HL-60 (cell line): ENCODE data around the gene KCMF1.

Experiments
- DNase-seq, 2 experiments: peaks; one replicate each; pipeline ENCODE4 v3.0.0-alpha.2; 2010 to 2020; ENCODE audit warnings: low read depth in 1 of 2, low spot score in 1 of 2
- H3K27ac ChIP-seq: fragments of 250-450 bp; sonication (Bioruptor Pico); replicated peaks from 2 replicates; pipeline ENCODE4 v1.5.1; 2020; ENCODE audit warnings: mild to moderate bottlenecking, moderate library complexity
- H3K27me3 ChIP-seq: fragments of 250-450 bp; sonication (Bioruptor Pico); 2 replicates; pipeline ENCODE4 v1.5.1; 2021; ENCODE audit warnings: mild to moderate bottlenecking, moderate library complexity; ENCODE audit not compliant: insufficient read depth, poor library complexity, severe bottlenecking
- H3K4me3 ChIP-seq: replicated peaks from 2 replicates; pipeline ENCODE4 v1.5.1; 2011; ENCODE audit warnings: mild to moderate bottlenecking, control low read depth, low read length; ENCODE audit not compliant: insufficient read depth
- CTCF ChIP-seq: IDR thresholded peaks from one replicate; pipeline ENCODE4 v1.5.1; 2011; ENCODE audit warnings: low read length, control low read depth, inconsistent platforms; ENCODE audit not compliant: insufficient read depth
- GABPA ChIP-seq: IDR thresholded peaks from 2 replicates; pipeline ENCODE4 v1.6.1; 2012; ENCODE audit warnings: low read depth
- POLR2AphosphoS5 ChIP-seq: IDR thresholded peaks from 2 replicates; pipeline ENCODE4 v1.6.1; 2012; ENCODE audit warnings: low read depth
- REST ChIP-seq: IDR thresholded peaks from 2 replicates; pipeline ENCODE4 v1.6.1; 2012; ENCODE audit warnings: low read depth; ENCODE audit not compliant: insufficient replicate concordance
- SPI1 ChIP-seq: IDR thresholded peaks from 2 replicates; pipeline ENCODE4 v1.6.1; 2012; ENCODE audit warnings: low read depth, mild to moderate bottlenecking, borderline replicate concordance

The KCMF1 gene

GRCh38 chr2:85011098-85011497 lies 40.1 kb downstream of the KCMF1 start:
- DNase-seq, result no peak
- TF ChIP-seq CTCF (no peak), POLR2AphosphoS5 (no peak), GABPA (no peak), SPI1 (no peak), REST (no peak)
- Histone ChIP-seq H3K4me3 (no peak overlapping the region), H3K27ac (no peak overlapping the region), H3K27me3 (no peaks in the 10 kb centered on the region)

GRCh38 chr2:85011747-85012146 lies 40.8 kb downstream of the KCMF1 start:
- no peaks in the 10 kb centered on the region for H3K27me3 ChIP-seq

GRCh38 chr2:85012431-85012830 lies 41.5 kb downstream of the KCMF1 start:
- no peak for DNase-seq
- no peaks in the 10 kb centered on the region for H3K27me3 ChIP-seq
- H3K4me3 ChIP-seq, result no peak overlapping the region
- TF ChIP-seq SPI1 (no peak), GABPA (no peak), CTCF (no peak), REST (no peak), POLR2AphosphoS5 (no peak)
- H3K27ac ChIP-seq, result no peak overlapping the region

More at GRCh38 chr2:85011747-85012146, 40.8 kb downstream of the KCMF1 start:
- Histone ChIP-seq H3K27ac (no peak overlapping the region), H3K4me3 (no peak overlapping the region)
- DNase-seq, result no peak
- TF ChIP-seq REST (no peak), GABPA (no peak), CTCF (no peak), POLR2AphosphoS5 (no peak), SPI1 (no peak)
